KMS-11 (cell line): ENCODE measurements around the gene COL23A1.

Experiments used
- H2AFZ ChIP-seq: fragments of 200-600 bp; sonication (generic); 2 replicates; pipeline ENCODE4 v1.6.1; 2016; ENCODE audit warnings: antibody characterized with exemption, mixed run types, low read depth
- H3K27ac ChIP-seq: fragments of 200-600 bp; sonication (generic); 2 replicates; pipeline ENCODE4 v1.6.1; 2016; ENCODE audit warnings: mild to moderate bottlenecking, mixed run types
- H3K27me3 ChIP-seq: fragments of 200-600 bp; sonication (generic); 2 replicates; pipeline ENCODE4 v1.6.1; 2017; ENCODE audit warnings: mild to moderate bottlenecking, low read depth, mixed run types, moderate library complexity; ENCODE audit not compliant: insufficient read depth
- H3K36me3 ChIP-seq: fragments of 200-600 bp; sonication (generic); 2 replicates; pipeline ENCODE4 v1.6.1; 2017; ENCODE audit warnings: mild to moderate bottlenecking, mixed run types; ENCODE audit not compliant: insufficient read depth
- H3K4me1 ChIP-seq: fragments of 200-600 bp; sonication (generic); 2 replicates; pipeline ENCODE4 v1.6.1; 2016; ENCODE audit warnings: mild to moderate bottlenecking, low read depth, mixed run types; ENCODE audit not compliant: poor library complexity, severe bottlenecking
- H3K4me2 ChIP-seq: fragments of 200-600 bp; sonication (generic); 2 replicates; pipeline ENCODE4 v1.7.0; 2016; ENCODE audit warnings: mild to moderate bottlenecking, mixed run types
- H3K4me3 ChIP-seq: fragments of 200-600 bp; sonication (generic); IDR thresholded peaks from 2 replicates; pipeline ENCODE4 v1.6.1; 2017; ENCODE audit warnings: low read depth, low read length, mixed read lengths; ENCODE audit not compliant: insufficient read depth
- H3K79me2 ChIP-seq: fragments of 200-600 bp; sonication (generic); 2 replicates; pipeline ENCODE4 v1.6.1; 2016; ENCODE audit warnings: low read depth, mixed run types; ENCODE audit not compliant: insufficient read depth
- H3K9ac ChIP-seq: fragments of 200-600 bp; sonication (generic); 2 replicates; pipeline ENCODE4 v1.6.1; 2016; ENCODE audit warnings: mild to moderate bottlenecking, mixed run types
- H4K20me1 ChIP-seq: fragments of 200-600 bp; sonication (generic); 2 replicates; pipeline ENCODE4 v1.6.1; 2016; ENCODE audit warnings: mild to moderate bottlenecking, mixed run types; ENCODE audit not compliant: insufficient read depth
- TF ChIP-seq, protein P1 (sequence below): fragments of 200-600 bp; sonication (generic); conservative IDR thresholded peaks from 2 replicates; pipeline ENCODE4 v1.6.1; 2017; ENCODE audit warnings: low read depth, mild to moderate bottlenecking, antibody characterized with exemption, low read length, moderate library complexity, mixed read lengths

COL23A1 gene

DNA sequence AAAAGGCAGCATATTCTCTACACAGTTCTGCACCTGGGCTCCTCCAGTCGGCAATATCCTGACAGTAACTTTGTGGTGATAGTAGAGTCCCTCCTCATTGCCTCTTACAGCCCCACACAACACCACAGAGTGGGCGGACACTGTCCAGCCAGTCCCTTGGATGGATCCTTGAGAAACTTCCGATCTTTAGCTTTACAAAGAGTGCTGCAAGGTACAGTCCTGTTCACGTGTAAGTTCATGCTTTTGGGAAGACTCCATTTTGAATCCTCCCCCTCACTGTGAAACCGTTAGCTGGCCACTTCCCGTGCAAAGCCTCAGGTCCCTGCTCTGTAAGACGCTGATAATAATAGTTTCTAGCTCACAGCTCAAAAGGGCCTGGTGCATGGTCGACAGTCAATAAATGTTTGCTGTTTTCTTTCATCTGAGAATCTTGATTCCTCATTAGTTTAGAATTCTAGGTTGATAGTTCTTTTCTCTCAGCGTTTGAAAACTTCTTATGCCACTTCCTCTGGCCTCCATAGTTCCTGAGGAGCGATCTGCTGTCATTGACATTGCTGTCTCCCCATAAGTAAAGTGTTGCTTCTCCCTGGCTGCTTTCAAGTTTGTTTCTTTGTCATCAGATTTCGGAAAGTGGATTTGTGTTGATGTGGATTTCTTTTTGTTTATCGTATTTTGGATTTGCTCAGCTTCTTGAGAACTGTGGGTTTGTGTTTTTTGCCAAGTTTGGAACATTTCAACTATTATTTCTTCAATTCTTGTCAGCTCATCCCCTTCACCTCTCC, 82.9 kb downstream of the COL23A1 start:
- no peaks in the 10 kb centered on the region for H3K27me3 ChIP-seq
- H4K20me1 ChIP-seq = no peaks in the 10 kb centered on the region
- H3K9ac ChIP-seq = no peak overlapping the region
- TF ChIP-seq, protein P1, sequence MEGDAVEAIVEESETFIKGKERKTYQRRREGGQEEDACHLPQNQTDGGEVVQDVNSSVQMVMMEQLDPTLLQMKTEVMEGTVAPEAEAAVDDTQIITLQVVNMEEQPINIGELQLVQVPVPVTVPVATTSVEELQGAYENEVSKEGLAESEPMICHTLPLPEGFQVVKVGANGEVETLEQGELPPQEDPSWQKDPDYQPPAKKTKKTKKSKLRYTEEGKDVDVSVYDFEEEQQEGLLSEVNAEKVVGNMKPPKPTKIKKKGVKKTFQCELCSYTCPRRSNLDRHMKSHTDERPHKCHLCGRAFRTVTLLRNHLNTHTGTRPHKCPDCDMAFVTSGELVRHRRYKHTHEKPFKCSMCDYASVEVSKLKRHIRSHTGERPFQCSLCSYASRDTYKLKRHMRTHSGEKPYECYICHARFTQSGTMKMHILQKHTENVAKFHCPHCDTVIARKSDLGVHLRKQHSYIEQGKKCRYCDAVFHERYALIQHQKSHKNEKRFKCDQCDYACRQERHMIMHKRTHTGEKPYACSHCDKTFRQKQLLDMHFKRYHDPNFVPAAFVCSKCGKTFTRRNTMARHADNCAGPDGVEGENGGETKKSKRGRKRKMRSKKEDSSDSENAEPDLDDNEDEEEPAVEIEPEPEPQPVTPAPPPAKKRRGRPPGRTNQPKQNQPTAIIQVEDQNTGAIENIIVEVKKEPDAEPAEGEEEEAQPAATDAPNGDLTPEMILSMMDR = no peak
- no peaks in the 10 kb centered on the region for H3K36me3 ChIP-seq
- H3K4me1 ChIP-seq = no peaks in the 10 kb centered on the region
- H3K79me2 ChIP-seq = no peaks in the 10 kb centered on the region
- H2AFZ ChIP-seq = no peak overlapping the region
- no peak overlapping the region for H3K4me3 ChIP-seq
- no peak overlapping the region for H3K4me2 ChIP-seq
- H3K27ac ChIP-seq = no peak overlapping the region

DNA sequence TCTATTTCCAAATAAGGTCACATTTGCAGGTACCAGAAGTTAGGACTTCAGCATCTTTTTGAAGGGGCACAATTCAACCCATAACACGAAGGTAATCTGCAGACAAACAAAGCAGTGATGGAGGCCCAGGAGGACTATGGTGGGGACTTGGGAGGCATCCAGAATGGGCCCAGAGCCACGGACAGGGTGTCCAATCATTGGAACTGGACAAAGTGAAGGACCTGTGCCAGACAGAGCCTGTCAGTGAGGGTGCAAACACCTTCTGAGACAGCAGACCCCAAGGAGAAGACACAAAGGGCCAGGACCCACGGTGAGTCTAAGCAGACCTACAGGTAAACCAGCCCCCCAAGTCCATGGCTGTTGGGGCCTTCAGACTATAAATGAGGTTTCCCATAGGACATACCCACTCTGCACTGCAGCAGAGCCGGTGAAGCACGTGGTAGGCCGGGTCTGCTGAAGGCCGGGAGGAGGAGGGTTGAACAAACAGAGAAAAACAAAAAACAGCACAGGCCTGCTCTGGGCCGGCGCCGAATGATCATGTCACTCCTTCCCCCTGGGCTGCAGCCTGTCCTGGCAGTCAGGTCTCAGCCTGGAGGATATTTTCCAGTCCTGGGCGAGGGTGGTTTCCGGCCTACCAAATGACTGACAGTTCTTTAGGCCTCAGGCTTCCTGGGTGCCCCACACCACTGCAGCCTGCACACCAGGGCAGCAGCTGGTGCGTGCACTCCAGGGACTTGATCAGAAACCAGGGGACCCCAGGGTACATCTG, 84.4 kb downstream of the COL23A1 start:
- no peak overlapping the region for H3K27ac ChIP-seq

DNA sequence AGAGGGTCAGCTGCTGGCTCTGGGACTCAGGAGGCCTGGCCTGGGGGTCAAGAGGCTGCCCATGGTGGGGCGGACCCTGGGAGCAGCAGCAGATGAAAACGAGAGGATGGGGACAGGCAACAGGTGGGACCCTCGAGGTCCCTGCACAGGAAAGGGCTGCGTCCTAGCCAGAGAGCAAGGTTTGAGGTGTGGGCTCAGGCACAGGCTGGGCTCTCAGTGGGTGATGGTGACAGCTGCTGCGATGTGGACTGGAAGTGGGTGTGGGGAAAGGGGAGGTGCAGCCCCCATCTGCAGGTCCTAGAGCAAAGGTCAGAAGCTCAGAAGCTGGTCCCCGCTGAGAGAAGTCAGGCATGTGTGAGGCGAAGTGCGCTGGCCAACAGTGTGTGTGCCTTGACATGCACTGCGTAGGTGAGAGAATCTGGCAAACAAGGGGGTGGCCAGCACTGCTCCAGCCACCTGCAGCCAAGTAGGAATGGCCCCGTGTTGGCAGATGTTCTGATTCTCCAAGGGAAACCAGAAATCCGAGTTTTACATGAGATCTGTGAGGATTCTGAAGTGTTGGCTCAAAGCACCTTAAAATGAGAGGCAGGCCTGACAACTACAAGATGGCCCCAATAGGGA, 85.7 kb downstream of the COL23A1 start:
- Histone ChIP-seq H3K27ac (no peak overlapping the region), H3K4me2 (no peak overlapping the region), H2AFZ (no peak overlapping the region), H3K9ac (no peak overlapping the region), H3K4me1 (no peaks in the 10 kb centered on the region), H3K27me3 (no peaks in the 10 kb centered on the region), H3K79me2 (no peaks in the 10 kb centered on the region), H3K36me3 (no peaks in the 10 kb centered on the region), H3K4me3 (no peak overlapping the region), H4K20me1 (no peaks in the 10 kb centered on the region)
- TF ChIP-seq, protein P1 = no peak

More for the DNA sequence above, 84.4 kb downstream of the COL23A1 start:
- H3K27me3 ChIP-seq = no peaks in the 10 kb centered on the region
- H3K36me3 ChIP-seq = no peaks in the 10 kb centered on the region
- no peak overlapping the region for H3K4me3 ChIP-seq
- H2AFZ ChIP-seq = no peak overlapping the region
- H3K79me2 ChIP-seq = no peaks in the 10 kb centered on the region
- H3K4me1 ChIP-seq = no peaks in the 10 kb centered on the region
- no peak overlapping the region for H3K9ac ChIP-seq
- TF ChIP-seq, protein P1 = no peak
- H3K4me2 ChIP-seq = no peak overlapping the region
- H4K20me1 ChIP-seq = no peaks in the 10 kb centered on the region

DNA sequence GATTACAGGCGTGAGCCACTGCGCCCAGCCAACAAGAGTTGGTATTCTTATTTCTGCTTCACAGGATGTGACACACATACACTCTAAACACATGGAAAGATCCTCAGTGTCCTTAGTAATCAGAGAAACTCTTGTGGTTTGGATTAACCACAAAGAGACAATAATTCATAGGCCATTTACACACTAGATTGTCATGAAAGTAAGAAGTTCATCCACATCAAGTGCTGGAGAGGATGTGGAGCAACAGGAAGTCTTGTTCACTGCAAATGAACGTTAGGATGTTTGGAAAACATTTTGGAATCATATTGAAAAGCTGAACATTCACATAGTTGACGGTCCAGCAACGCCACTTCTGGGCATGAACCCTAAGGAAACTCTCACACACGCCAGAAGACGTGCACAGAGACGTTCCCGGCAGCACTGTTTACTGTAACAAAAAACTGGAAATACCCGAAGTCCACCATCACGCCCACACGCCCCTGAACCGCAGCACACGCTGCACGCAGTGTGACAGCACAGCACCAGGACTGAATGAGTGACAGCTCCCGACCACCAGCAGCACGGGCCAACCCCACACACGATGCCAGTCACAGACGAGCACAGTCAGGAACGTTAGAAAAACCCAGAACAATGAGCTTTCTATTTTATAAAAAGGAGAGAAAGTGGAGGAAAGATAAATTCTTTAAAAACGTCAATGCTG, 87.6 kb downstream of the COL23A1 start:
- Histone ChIP-seq H3K4me2 (no peak overlapping the region), H4K20me1 (no peaks in the 10 kb centered on the region), H3K4me1 (no peaks in the 10 kb centered on the region), H3K36me3 (no peaks in the 10 kb centered on the region), H3K27ac (no peak overlapping the region), H3K27me3 (no peaks in the 10 kb centered on the region), H3K79me2 (no peaks in the 10 kb centered on the region), H3K9ac (no peak overlapping the region), H2AFZ (no peak overlapping the region), H3K4me3 (no peak overlapping the region)
- TF ChIP-seq, protein P1 = no peak
